ENCODE results near the gene RC3H1.
"Not testable (repeated sequence)": the region's sequence is repeated elsewhere in the genome, so short reads cannot be mapped to it uniquely, and the experiment has no call there.

The RC3H1 gene

GRCh38 chr1:174022080-174022975, at the start of gene RC3H1:
Gene RC3H1, minus strand, starts transcription at chr1:174022357. Its CDS starts 29,372 bp downstream, at chr1:173992985.
- peak; percentile 71 for DNase-seq (ENCODE audit: low read depth)

GRCh38 chr1:174070614-174071013, 48.5 kb upstream of the RC3H1 start:
- DNase-seq (ENCODE audit: low read depth), result no peak

- no peak for DNase-seq (ENCODE audit: low read depth)
Observed at GRCh38 chr1:174068000-174068399, 45.8 kb upstream of the RC3H1 start.

- DNase-seq (ENCODE audit: low read depth), result no peak
Observed at GRCh38 chr1:174060090-174060489, 37.9 kb upstream of the RC3H1 start.

GRCh38 chr1:174058624-174059023, 36.5 kb upstream of the RC3H1 start:
- no peak for DNase-seq (ENCODE audit: low read depth)

GRCh38 chr1:174056609-174057008, 34.5 kb upstream of the RC3H1 start:
- not testable (repeated sequence) for DNase-seq (ENCODE audit: low read depth)

- DNase-seq (ENCODE audit: low read depth), result not testable (repeated sequence)
Observed at GRCh38 chr1:174055797-174056196, 33.6 kb upstream of the RC3H1 start.

GRCh38 chr1:174053826-174054225, 31.7 kb upstream of the RC3H1 start:
- DNase-seq (ENCODE audit: low read depth), result no peak

GRCh38 chr1:174052621-174053020, 30.5 kb upstream of the RC3H1 start:
- DNase-seq (ENCODE audit: low read depth), result no peak

GRCh38 chr1:174051956-174052355, 29.8 kb upstream of the RC3H1 start:
- no peak for DNase-seq (ENCODE audit: low read depth)

GRCh38 chr1:174049514-174049913, 27.4 kb upstream of the RC3H1 start:
- no peak for DNase-seq (ENCODE audit: low read depth)

- no peak for DNase-seq (ENCODE audit: low read depth)
Observed at GRCh38 chr1:174044418-174045222, 22.5 kb upstream of the RC3H1 start.

- DNase-seq (ENCODE audit: low read depth), result not testable (repeated sequence)
Observed at GRCh38 chr1:174042509-174042908, 20.4 kb upstream of the RC3H1 start.

- DNase-seq (ENCODE audit: low read depth), result no peak
Observed at GRCh38 chr1:174041369-174041768, 19.2 kb upstream of the RC3H1 start.

- DNase-seq (ENCODE audit: low read depth), result no peak
Observed at GRCh38 chr1:174040387-174040786, 18.2 kb upstream of the RC3H1 start.

- DNase-seq (ENCODE audit: low read depth), result no peak
Observed at GRCh38 chr1:174039027-174039426, 16.9 kb upstream of the RC3H1 start.

- DNase-seq (ENCODE audit: low read depth), result no peak
Observed at GRCh38 chr1:174036798-174037197, 14.6 kb upstream of the RC3H1 start.

GRCh38 chr1:174036204-174036603, 14.0 kb upstream of the RC3H1 start:
- DNase-seq (ENCODE audit: low read depth), result no peak

- DNase-seq (ENCODE audit: low read depth), result no peak
Observed at GRCh38 chr1:174032671-174033222, 10.6 kb upstream of the RC3H1 start.

GRCh38 chr1:174031099-174031498, 8.9 kb upstream of the RC3H1 start:
- DNase-seq (ENCODE audit: low read depth), result no peak

- no peak for DNase-seq (ENCODE audit: low read depth)
Observed at GRCh38 chr1:174028495-174028894, 6.3 kb upstream of the RC3H1 start.

GRCh38 chr1:174023440-174023839, 1.3 kb upstream of the RC3H1 start:
- DNase-seq (ENCODE audit: low read depth), result no peak

GRCh38 chr1:174022976-174023277, 770 bp upstream of the RC3H1 start:
- no peak for DNase-seq (ENCODE audit: low read depth)

Measured in GM04504 (cell line).